IMR-90 (cell line): ENCODE data around the gene MYOZ3. TPM values are rescaled to one million over a fixed set of nuclear protein-coding genes. Genes with fewer than 3 reads are reported as not detected.

Experiments
- ATAC-seq: fragments of 200-7000 bp; cut with Tn5 transposase; 2 replicates; pipeline ENCODE4 v1.9.1; 2020; ENCODE audit warnings: low read depth, mild to moderate bottlenecking, moderate library complexity
- BruUV-seq: library from RNA; stranded (reverse); fragments of 400-500 nt; replicated peaks from 2 replicates; lab custom pipeline; 2021; lab: Mats Ljungman, UMichigan
- CTCF ChIA-PET: fragments of 300-600 bp; formaldehyde crosslinking; extraction: SDS; loops from one replicate; lab custom pipeline; 2021; ENCODE audit warnings: antibody characterized with exemption; lab: Yijun Ruan, JAX
- POLR2A ChIA-PET: fragments of 300-600 bp; sonication (Branson Sonifier 250); formaldehyde crosslinking; loops from one replicate; lab custom pipeline; 2022; ENCODE audit warnings: antibody characterized with exemption; ENCODE audit not compliant: unreplicated experiment; lab: Charles Lee
- DNase-seq: peaks from one replicate; pipeline ENCODE4 v3.0.0; 2013
- H2AFZ ChIP-seq: replicated peaks from 2 replicates; pipeline ENCODE3; 2013; ENCODE audit warnings: low read length, mild to moderate bottlenecking; ENCODE audit not compliant: poor library complexity
- H2AK5ac ChIP-seq: 2 replicates; pipeline ENCODE4 v1.6.1; 2013; ENCODE audit warnings: low read depth, low read length, inconsistent platforms
- H2AK9ac ChIP-seq: replicated peaks from 2 replicates; pipeline ENCODE3; 2013; ENCODE audit warnings: mild to moderate bottlenecking, low read depth, low read length, moderate library complexity; ENCODE audit not compliant: poor library complexity
- H2BK120ac ChIP-seq: 2 replicates; pipeline ENCODE4 v1.6.1; 2013; ENCODE audit warnings: low read depth, low read length, inconsistent platforms
- H2BK15ac ChIP-seq: 3 replicates; pipeline ENCODE4 v1.6.1; 2013; ENCODE audit warnings: low read depth, low read length, inconsistent platforms
- H2BK20ac ChIP-seq: 2 replicates; pipeline ENCODE4 v1.6.1; 2013; ENCODE audit warnings: low read depth, mild to moderate bottlenecking, inconsistent platforms, low read length, moderate library complexity
- H2BK5ac ChIP-seq: 2 replicates; pipeline ENCODE4 v1.6.1; 2013; ENCODE audit warnings: mild to moderate bottlenecking, low read depth, low read length, inconsistent platforms; ENCODE audit not compliant: poor library complexity, severe bottlenecking
- H3K14ac ChIP-seq: replicated peaks from 2 replicates; pipeline ENCODE4 v1.6.1; 2013; ENCODE audit warnings: low read depth, low read length, inconsistent platforms
- H3K18ac ChIP-seq: 2 replicates; pipeline ENCODE4 v1.6.1; 2013; ENCODE audit warnings: low read depth, low read length, control low read depth
- H3K23ac ChIP-seq: 2 replicates; pipeline ENCODE4 v1.6.1; 2013; ENCODE audit warnings: low read depth, low read length, inconsistent platforms
- H3K27ac ChIP-seq: 2 replicates; pipeline ENCODE4 v1.5.1; 2013; ENCODE audit warnings: mild to moderate bottlenecking, control low read depth, low read length; ENCODE audit not compliant: insufficient read depth
- H3K27me3 ChIP-seq: 2 replicates; pipeline ENCODE4 v1.6.1; 2013; ENCODE audit warnings: low read length; ENCODE audit not compliant: control insufficient read depth, insufficient read depth
- H3K36me3 ChIP-seq: 2 replicates; pipeline ENCODE4 v1.6.1; 2013; ENCODE audit warnings: low read length, mixed read lengths; ENCODE audit not compliant: control insufficient read depth, insufficient read depth
- H3K4ac ChIP-seq: 2 replicates; pipeline ENCODE4 v1.6.1; 2013; ENCODE audit warnings: low read depth, low read length, inconsistent platforms
- H3K4me1 ChIP-seq: 2 replicates; pipeline ENCODE4 v1.6.1; 2013; ENCODE audit warnings: low read length, mixed read lengths; ENCODE audit not compliant: control insufficient read depth, insufficient read depth
- H3K4me2 ChIP-seq: 2 replicates; pipeline ENCODE4 v1.6.1; 2013; ENCODE audit warnings: low read depth, mild to moderate bottlenecking, control low read depth, low read length, moderate library complexity
- H3K4me3 ChIP-seq: 2 replicates; pipeline ENCODE4 v1.5.1; 2013; ENCODE audit warnings: low read depth, mild to moderate bottlenecking, control low read depth, low read length, moderate library complexity; ENCODE audit not compliant: insufficient read depth
- H3K56ac ChIP-seq: 2 replicates; pipeline ENCODE4 v1.6.1; 2013; ENCODE audit warnings: low read length, inconsistent platforms; ENCODE audit not compliant: insufficient read depth; ENCODE audit errors: extremely low read depth
- H3K79me1 ChIP-seq, 2 experiments: 2 replicates each; pipeline ENCODE4 v1.6.1; 2013; ENCODE audit warnings: low read length in 2 of 2, inconsistent platforms in 1 of 2, low read depth in 1 of 2
- H3K9ac ChIP-seq: 2 replicates; pipeline ENCODE4 v1.6.1; 2013; ENCODE audit warnings: low read depth, low read length, control low read depth
- H3K9me1 ChIP-seq: 2 replicates; pipeline ENCODE4 v1.6.1; 2013; ENCODE audit warnings: low read length, inconsistent platforms; ENCODE audit not compliant: insufficient read depth
- H3K9me3 ChIP-seq: 2 replicates; pipeline ENCODE4 v1.6.1; 2013; ENCODE audit warnings: low read length; ENCODE audit not compliant: control insufficient read depth, insufficient read depth
- H4K20me1 ChIP-seq: 2 replicates; pipeline ENCODE4 v1.6.1; 2013; ENCODE audit warnings: low read length, inconsistent platforms; ENCODE audit not compliant: insufficient read depth
- H4K5ac ChIP-seq: 2 replicates; pipeline ENCODE4 v1.6.1; 2013; ENCODE audit warnings: mild to moderate bottlenecking, low read depth, low read length, control low read depth
- H4K8ac ChIP-seq, 2 experiments: 2 replicates each; pipeline ENCODE4 v1.6.1; 2013; ENCODE audit warnings: low read depth in 2 of 2, low read length in 2 of 2, control low read depth in 1 of 2, inconsistent platforms in 1 of 2
- H4K91ac ChIP-seq: 2 replicates; pipeline ENCODE4 v1.6.1; 2013; ENCODE audit warnings: low read depth, low read length, inconsistent platforms; ENCODE audit not compliant: insufficient read depth
- BHLHE40 ChIP-seq: fragments of 150-350 bp; IDR thresholded peaks from 2 replicates; pipeline ENCODE4 v1.6.1; 2016; ENCODE audit warnings: mild to moderate bottlenecking, low read depth, low read length
- CEBPB ChIP-seq: IDR thresholded peaks from 2 replicates; pipeline ENCODE4 v1.6.1; 2012; ENCODE audit warnings: low read depth, low read length, improper control_type of control experiment
- CHD1 ChIP-seq: IDR thresholded peaks from 2 replicates; pipeline ENCODE4 v1.6.1; 2012; ENCODE audit warnings: low read depth, low read length, improper control_type of control experiment
- FOS ChIP-seq: fragments of 150-350 bp; IDR thresholded peaks from 2 replicates; pipeline ENCODE4 v1.6.1; 2016; ENCODE audit warnings: low read depth, low read length
- MAZ ChIP-seq: IDR thresholded peaks from 2 replicates; pipeline ENCODE4 v1.6.1; 2012; ENCODE audit warnings: low read depth, mild to moderate bottlenecking, low read length, improper control_type of control experiment, moderate library complexity, borderline replicate concordance
- MXI1 ChIP-seq: IDR thresholded peaks from 2 replicates; pipeline ENCODE4 v1.6.1; 2012; ENCODE audit warnings: low read depth, mild to moderate bottlenecking, low read length, moderate library complexity, borderline replicate concordance
- RAD21 ChIP-seq: IDR thresholded peaks from 2 replicates; pipeline ENCODE4 v1.6.1; 2012; ENCODE audit warnings: low read length, improper control_type of control experiment
- RFX5 ChIP-seq: IDR thresholded peaks from 2 replicates; pipeline ENCODE4 v1.8.0; 2012; ENCODE audit warnings: low read depth, mild to moderate bottlenecking, low read length, moderate library complexity
- SMC3 ChIP-seq: fragments of 150-350 bp; IDR thresholded peaks from 2 replicates; pipeline ENCODE4 v1.6.1; 2016; ENCODE audit warnings: low read depth, mild to moderate bottlenecking, antibody characterized with exemption, low read length, moderate library complexity
- USF2 ChIP-seq: fragments of 150-350 bp; IDR thresholded peaks from 2 replicates; pipeline ENCODE4 v1.6.1; 2017; ENCODE audit warnings: mild to moderate bottlenecking, antibody characterized with exemption, low read length, low read depth
- WGBS, 2 experiments: methylation state at CpG; one replicate each; pipeline versions ENCODE4 v1.1.5 to v1.1.7; 2013; ENCODE audit warnings: missing lambda C conversion rate in 2 of 2; ENCODE audit not compliant: insufficient read length in 1 of 2; ENCODE audit errors: extremely low coverage in 2 of 2; 5-methylcytosine and 5-hydroxymethylcytosine counted together
- dilution Hi-C: fragments of 300-500 bp; cut with HindIII; formaldehyde crosslinking; loops from one replicate; pipeline ENCODE4 v1.14.3; 2018; ENCODE audit warnings: low sequenced_read_pairs; ENCODE audit not compliant: unreplicated experiment
- in situ Hi-C: fragments of 300-500 bp; cut with MboI; formaldehyde crosslinking; loops from 3 replicates; pipeline ENCODE4 v1.14.3; 2019; ENCODE audit warnings: low sequenced_read_pairs, inconsistent platforms, mixed read lengths
- intact Hi-C: fragments of 100-400 bp; cut with micrococcal nuclease; formaldehyde crosslinking; loops from 2 replicates; pipeline ENCODE4 v1.10.0; 2022
- polyA plus RNA-seq, 3 experiments: library from polyadenylated mRNA; depleted of rRNA; stranded (reverse); fragments of >200 nt; gene quantifications; 2 replicates each; pipeline ENCODE4 v1.2.3, GENCODE V29; 2012; ENCODE audit warnings: low replicate concordance in 1 of 3
- total RNA-seq: library from RNA; depleted of rRNA; stranded (reverse); fragments of >200 nt; gene quantifications from 2 replicates; pipeline ENCODE4 v1.2.3, GENCODE V29; 2012

Gene MYOZ3
- total and polyA plus RNA-seq, 2 of the 4 experiments (the other 2 are of a cell fraction) = under 0.01 to 0.24 TPM

GRCh38 chr5:150670948-150671310, 9.9 kb downstream of the MYOZ3 start:
- Histone ChIP-seq H3K27me3 (peaks cover 12% of the 10 kb centered on the region), H4K20me1 (no peaks in the 10 kb centered on the region), H3K4me1 (peaks cover 13% of the 10 kb centered on the region), H4K5ac (no peak overlapping the region), H3K27ac (no peak overlapping the region), H3K4me3 (no peak overlapping the region), H3K23ac (no peak overlapping the region), H2BK5ac (no peak overlapping the region), H2AFZ (no peak overlapping the region), H2BK20ac (no peak overlapping the region), H3K9me1 (peaks cover 8% of the 10 kb centered on the region), H2BK15ac (no peak overlapping the region), H3K14ac (no peak overlapping the region), H3K9ac (no peak overlapping the region), H4K8ac (no peak overlapping the region), H3K18ac (no peak overlapping the region), H2AK5ac (no peak overlapping the region), H2BK120ac (no peak overlapping the region), H3K4me2 (no peak overlapping the region), H4K91ac (no peak overlapping the region), H3K36me3 (no peaks in the 10 kb centered on the region), H2AK9ac (no peak overlapping the region), H3K9me3 (no peaks in the 10 kb centered on the region), H3K79me1 (no peaks in the 10 kb centered on the region), H3K56ac (no peak overlapping the region), H3K4ac (no peak overlapping the region)
- intact Hi-C loops (no loop called here), dilution Hi-C loops (no loop called here), in situ Hi-C loops (no loop called here)
- no peak for DNase-seq
- BruUV-seq = no TSS peak
- WGBS, 2 experiments = 20% methylated on average over 1 of the region's 2 CpGs; no CpG with 5 or more reads in 1 of the 2 experiments
- no peak for TF ChIP-seq MAZ
- TF ChIP-seq CHD1 = no peak
- TF ChIP-seq RAD21 = no peak
- no peak for TF ChIP-seq BHLHE40
- TF ChIP-seq CEBPB = no peak
- no peak for TF ChIP-seq USF2
- TF ChIP-seq FOS = no peak
- no peak for TF ChIP-seq RFX5
- TF ChIP-seq SMC3 = no peak
- no peak for TF ChIP-seq MXI1
- ChIA-PET CTCF (no interaction called here), POLR2A (interaction anchor here (0.5 kb wide), 1 partner anchor 112 kb away, joined by 3 read pairs; no protein-coding TSS in a partner anchor)
- no peak for ATAC-seq
